Cardiac muscle cell (in vitro differentiated cells and primary cell): ENCODE data around the gene TXK. TPM values are rescaled to one million over a fixed set of nuclear protein-coding genes. Genes with fewer than 3 reads are reported as not detected.

Experiments
- DNase-seq, 2 donors: peaks; one replicate each; pipeline versions ENCODE4 v3.0.0 to v3.0.0-alpha.2; 2010 to 2017; ENCODE audit warnings: low read depth in 1 of 2, low spot score in 1 of 2
- H3K27ac ChIP-seq: fragments of 200-600 bp; sonication (generic); 2 replicates; pipeline ENCODE4 v1.5.1; 2016
- H3K27me3 ChIP-seq: fragments of 200-600 bp; sonication (generic); 2 replicates; pipeline ENCODE4 v1.6.0; 2016; ENCODE audit warnings: control low read depth
- H3K36me3 ChIP-seq: fragments of 200-600 bp; sonication (generic); 2 replicates; pipeline ENCODE4 v1.5.1; 2016; ENCODE audit warnings: control low read depth
- H3K4me1 ChIP-seq: fragments of 200-600 bp; sonication (generic); 2 replicates; pipeline ENCODE4 v1.8.1; 2017; ENCODE audit warnings: low read depth, mild to moderate bottlenecking, mixed run types
- H3K4me3 ChIP-seq: fragments of 200-600 bp; sonication (generic); 2 replicates; pipeline ENCODE4 v1.5.1; 2016; ENCODE audit warnings: mild to moderate bottlenecking
- H3K9me3 ChIP-seq: fragments of 200-600 bp; sonication (generic); 2 replicates; pipeline ENCODE4 v1.5.1; 2017; ENCODE audit warnings: low read depth, mild to moderate bottlenecking, control low read depth
- CTCF ChIP-seq: IDR thresholded peaks from 2 replicates; pipeline ENCODE4 v1.5.1; 2012; ENCODE audit warnings: low read depth, mild to moderate bottlenecking, low read length
- polyA plus RNA-seq: library from polyadenylated mRNA; unstranded; fragments of >200 nt; fragmentation: Nextera tagmentation; extraction: Ambion mirVana; gene quantifications from 2 replicates; pipeline ENCODE4 v1.2.1, GENCODE V29; 2016
- total RNA-seq: library from RNA; depleted of rRNA; stranded (reverse); fragments of >200 nt; gene quantifications from 2 replicates; pipeline ENCODE4 v1.2.3, GENCODE V29; 2016

TXK gene
- total and polyA plus RNA-seq, 2 experiments from 2014 or later: 0.83 to 0.93 TPM

DNA sequence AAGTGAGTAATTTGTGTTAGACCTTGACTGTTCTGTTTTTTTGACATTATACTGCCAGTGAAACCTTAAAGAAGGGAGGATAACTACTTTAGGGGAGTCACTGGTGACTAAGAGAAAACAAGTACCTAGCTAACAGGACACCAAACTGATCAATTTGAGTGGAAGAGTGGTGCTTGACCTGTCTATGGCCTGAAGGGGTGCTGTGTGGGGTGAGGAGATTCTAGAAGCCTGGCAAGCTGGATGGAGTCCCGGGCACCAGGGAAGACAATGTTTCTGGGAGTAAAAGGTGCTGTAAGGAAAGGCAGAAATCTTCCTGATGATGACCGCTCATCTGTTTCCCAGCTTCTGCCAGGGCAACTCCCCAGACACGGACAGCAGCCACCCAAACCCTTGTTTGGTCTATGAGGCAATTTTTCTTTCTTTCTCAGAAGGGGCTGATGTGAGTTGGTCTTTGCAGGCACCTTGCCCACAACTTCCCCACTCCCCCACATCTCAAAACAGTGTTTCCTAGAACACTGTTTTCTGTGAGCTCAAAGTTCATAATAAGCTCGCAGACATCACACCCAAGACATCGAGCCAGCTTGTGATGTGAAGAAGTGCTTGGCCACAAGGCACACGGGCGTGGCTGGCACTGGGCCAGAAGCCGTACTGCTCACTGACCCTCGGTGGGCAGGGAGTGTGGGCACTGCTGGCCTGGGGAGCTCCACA, 4.6 kb downstream of the TXK start:
- no peaks in the 10 kb centered on the region for H3K9me3 ChIP-seq
- H3K27ac ChIP-seq: no peak overlapping the region
- TF ChIP-seq CTCF: no peak
- H3K36me3 ChIP-seq: no peaks in the 10 kb centered on the region
- no peak overlapping the region for H3K4me3 ChIP-seq
- H3K27me3 ChIP-seq: no peaks in the 10 kb centered on the region
- peaks cover 19% of the 10 kb centered on the region for H3K4me1 ChIP-seq
- peak in 1 of 2 donors; percentile 29 for DNase-seq

DNA sequence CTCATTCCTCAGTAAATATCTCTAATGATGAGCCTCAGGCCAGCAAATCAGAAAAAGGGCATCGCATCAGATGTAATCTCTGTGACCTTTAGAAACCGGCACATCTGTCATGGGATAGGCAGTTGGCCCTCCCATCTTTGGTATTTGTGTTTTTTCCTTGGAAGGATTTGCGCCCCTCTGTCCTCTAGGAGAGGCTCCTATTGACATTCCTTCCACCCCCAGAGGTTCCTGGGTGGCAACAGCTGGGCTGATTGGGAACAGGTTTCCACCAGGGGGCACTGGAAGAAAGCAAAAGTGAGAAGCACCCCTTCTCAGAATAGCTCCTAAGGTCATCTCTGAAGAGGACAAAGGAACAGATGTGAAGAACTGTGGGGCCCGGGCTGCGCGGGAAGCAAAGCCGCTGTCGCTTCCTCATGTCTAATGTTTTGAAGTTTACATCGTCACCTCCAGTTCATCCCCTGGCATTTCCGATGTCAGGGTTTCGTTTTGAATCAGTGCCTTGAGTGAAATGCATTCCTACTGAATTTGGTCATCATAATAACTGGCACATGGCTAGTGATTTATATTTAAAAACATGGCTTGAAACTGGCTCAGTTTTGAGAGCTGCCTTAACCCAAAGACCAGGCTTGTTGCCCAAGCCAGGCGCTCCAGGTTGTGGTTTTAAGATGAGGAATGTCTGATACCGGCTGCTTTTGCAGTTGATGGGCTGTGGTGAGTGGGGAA, 6.2 kb downstream of the TXK start:
- no peaks in the 10 kb centered on the region for H3K27me3 ChIP-seq
- H3K36me3 ChIP-seq: no peaks in the 10 kb centered on the region
- H3K9me3 ChIP-seq: no peaks in the 10 kb centered on the region
- H3K4me1 ChIP-seq: peaks cover 19% of the 10 kb centered on the region
- peak; percentile 67 for TF ChIP-seq CTCF
- H3K4me3 ChIP-seq: no peak overlapping the region
- peak overlapping the region; percentile 35 for H3K27ac ChIP-seq
- peak; percentile 80 to 94 for DNase-seq

GRCh38 chr4:48127231-48127630, 6.8 kb downstream of the TXK start:
- Histone ChIP-seq H3K36me3 (no peaks in the 10 kb centered on the region), H3K27ac (peak overlapping the region; percentile 35), H3K27me3 (no peaks in the 10 kb centered on the region), H3K4me3 (no peak overlapping the region), H3K4me1 (peaks cover 19% of the 10 kb centered on the region), H3K9me3 (no peaks in the 10 kb centered on the region)
- TF ChIP-seq CTCF: no peak
- peak in 1 of 2 donors; percentile 26 for DNase-seq

DNA sequence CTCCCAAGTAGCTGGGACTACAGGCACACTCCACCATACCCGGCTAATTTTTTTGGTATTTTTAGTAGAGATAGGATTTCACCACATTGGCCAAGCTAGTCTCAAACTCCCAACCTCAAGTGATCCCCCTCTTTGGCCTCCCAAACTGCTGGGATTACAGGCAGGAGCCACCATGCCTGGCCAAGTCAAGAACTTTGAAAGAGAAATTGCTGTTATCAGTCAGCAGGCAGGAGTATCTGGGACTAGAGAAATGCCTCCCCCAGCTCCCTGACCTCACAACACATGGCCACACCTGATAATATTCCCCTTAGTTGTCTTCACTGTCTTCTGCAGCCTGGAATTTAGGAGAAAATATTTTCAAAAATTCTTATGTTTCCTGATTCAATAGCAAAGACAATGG, 7.4 kb downstream of the TXK start:
- Histone ChIP-seq H3K4me3 (no peak overlapping the region), H3K27ac (peak overlapping the region; percentile 35), H3K36me3 (no peaks in the 10 kb centered on the region), H3K27me3 (no peaks in the 10 kb centered on the region), H3K4me1 (peaks cover 15% of the 10 kb centered on the region), H3K9me3 (no peaks in the 10 kb centered on the region)
- no peak for TF ChIP-seq CTCF
- no peak for DNase-seq

DNA sequence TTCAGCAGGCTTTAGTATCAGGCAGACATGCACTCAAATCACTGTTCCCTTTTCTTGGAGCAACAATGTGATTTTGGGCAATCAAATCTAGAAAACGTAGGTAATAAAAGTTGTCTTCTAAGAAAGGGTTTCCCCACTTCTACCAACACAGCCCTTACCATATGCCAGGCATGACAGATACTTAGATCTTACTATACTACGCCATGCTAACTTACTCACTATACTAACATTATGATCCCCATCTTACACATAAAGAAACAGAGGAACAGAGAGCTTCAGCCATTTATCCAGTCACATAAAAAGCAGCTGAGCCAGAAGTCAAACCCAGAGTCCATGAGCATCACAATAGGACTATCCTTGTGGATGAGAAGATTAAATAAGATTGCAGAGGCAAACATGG, 9.2 kb downstream of the TXK start:
- Histone ChIP-seq H3K9me3 (no peaks in the 10 kb centered on the region), H3K4me1 (peaks cover 14% of the 10 kb centered on the region), H3K27ac (no peak overlapping the region), H3K36me3 (no peaks in the 10 kb centered on the region), H3K27me3 (no peaks in the 10 kb centered on the region), H3K4me3 (no peak overlapping the region)
- no peak for TF ChIP-seq CTCF
- DNase-seq: no peak
